Activated T-helper 1 cell treated with anti-CD3 and anti-CD28 coated beads, Interleukin-12 subunit alpha, Interleukin-12 subunit beta, Interleukin-2, Interleukin-4 antibody, amounts not matched to agents 30 ng/mL and 10 ng/mL and 1 ng/mL, durations not matched to agents 14 hours and 24 hours and 36 hours (primary cell): ENCODE data around the gene PTPRE. TPM values are rescaled to one million over a fixed set of nuclear protein-coding genes. Genes with fewer than 3 reads are reported as not detected.

Experiments
- DNase-seq: peaks from one replicate; pipeline ENCODE4 v3.0.0; 2021; ENCODE audit warnings: low spot score
- H3K27ac Mint-ChIP-seq: one replicate; pipeline ENCODE4 v1.8.0; 2021; ENCODE audit warnings: mild to moderate bottlenecking, mixed read lengths
- H3K27me3 Mint-ChIP-seq: one replicate; pipeline ENCODE4 v1.8.0; 2022; ENCODE audit warnings: mild to moderate bottlenecking, moderate library complexity, mixed read lengths; ENCODE audit not compliant: insufficient read depth
- H3K36me3 Mint-ChIP-seq: one replicate; pipeline ENCODE4 v1.8.0; 2021; ENCODE audit warnings: low read depth, mixed read lengths
- H3K4me1 Mint-ChIP-seq: one replicate; pipeline ENCODE4 v1.8.0; 2021; ENCODE audit warnings: low read depth, mixed read lengths
- H3K4me3 Mint-ChIP-seq: one replicate; pipeline ENCODE4 v1.8.0; 2021; ENCODE audit warnings: mild to moderate bottlenecking, moderate library complexity, mixed read lengths
- H3K9me3 Mint-ChIP-seq: one replicate; pipeline ENCODE4 v1.8.0; 2021; ENCODE audit warnings: mixed read lengths
- intact Hi-C: fragments of 100-400 bp; cut with micrococcal nuclease; formaldehyde crosslinking; loops from one replicate; pipeline ENCODE4 v1.15.1; 2024
- total RNA-seq: library from RNA; stranded (reverse); gene quantifications from 2 replicates; pipeline ENCODE4 v1.2.3, GENCODE V29; 2022

The PTPRE gene
- total RNA-seq, 1 donor from 2014 or later, result 41.8 TPM

DNA sequence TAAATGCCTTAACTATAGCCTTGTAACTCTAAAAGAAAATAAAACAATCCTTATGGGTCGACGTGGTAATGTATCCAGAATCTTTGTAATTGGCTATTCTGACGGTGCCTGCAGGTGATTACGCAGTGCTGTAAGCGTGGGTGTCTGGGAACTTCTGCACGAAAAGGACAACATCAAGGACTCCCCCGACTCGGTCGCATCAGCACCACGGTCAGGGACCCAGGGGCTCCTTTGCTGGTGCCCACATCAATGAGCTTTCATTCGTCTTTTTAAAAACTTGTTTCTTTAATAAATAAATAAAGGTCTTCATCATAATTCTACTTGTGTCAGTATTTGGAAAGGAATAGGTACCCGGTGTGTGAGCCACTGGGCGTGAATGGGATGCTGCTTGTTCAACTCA is 206.1 kb downstream of the PTPRE start:
- Mint-ChIP-seq H3K4me1 (peaks cover 34% of the 10 kb centered on the region), H3K27ac (no peak overlapping the region), H3K4me3 (no peak overlapping the region), H3K27me3 (no peaks in the 10 kb centered on the region), H3K36me3 (peaks cover 59% of the 10 kb centered on the region), H3K9me3 (no peaks in the 10 kb centered on the region)
- no peak for DNase-seq
- intact Hi-C loops, result no loop called here

DNA sequence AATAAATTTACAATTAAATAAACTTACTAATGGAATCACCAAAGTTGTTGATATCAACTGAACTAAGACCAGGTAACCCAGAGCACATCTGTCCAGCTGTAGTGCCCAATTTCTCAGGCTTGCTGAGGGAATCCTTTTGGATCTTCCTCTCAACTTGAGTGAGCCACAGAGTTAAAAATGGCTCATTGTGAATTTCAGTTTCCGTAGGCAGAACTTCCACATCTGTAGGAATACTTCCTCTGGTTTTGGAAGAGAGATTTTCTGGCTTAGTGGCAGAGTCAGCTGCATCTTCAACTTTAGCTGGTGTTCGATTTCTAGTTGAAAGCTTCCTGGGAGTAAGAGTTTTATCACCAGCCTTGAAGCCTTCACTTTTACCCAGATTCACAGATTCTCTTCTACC is 208.0 kb downstream of the PTPRE start:
- no peak for DNase-seq
- Mint-ChIP-seq H3K27ac (no peak overlapping the region), H3K4me1 (peaks cover 46% of the 10 kb centered on the region), H3K9me3 (no peaks in the 10 kb centered on the region), H3K36me3 (peaks cover 69% of the 10 kb centered on the region), H3K4me3 (no peak overlapping the region), H3K27me3 (no peaks in the 10 kb centered on the region)
- intact Hi-C loops, result no loop called here

- no peak for DNase-seq
- Mint-ChIP-seq H3K36me3 (peaks cover 66% of the 10 kb centered on the region), H3K9me3 (no peaks in the 10 kb centered on the region), H3K27me3 (no peaks in the 10 kb centered on the region), H3K27ac (no peak overlapping the region), H3K4me1 (peaks cover 47% of the 10 kb centered on the region), H3K4me3 (no peak overlapping the region)
- intact Hi-C loops, result no loop called here
These were observed 208.5 kb downstream of the PTPRE start for GRCh38 chr10:128115356-128115755.

DNA sequence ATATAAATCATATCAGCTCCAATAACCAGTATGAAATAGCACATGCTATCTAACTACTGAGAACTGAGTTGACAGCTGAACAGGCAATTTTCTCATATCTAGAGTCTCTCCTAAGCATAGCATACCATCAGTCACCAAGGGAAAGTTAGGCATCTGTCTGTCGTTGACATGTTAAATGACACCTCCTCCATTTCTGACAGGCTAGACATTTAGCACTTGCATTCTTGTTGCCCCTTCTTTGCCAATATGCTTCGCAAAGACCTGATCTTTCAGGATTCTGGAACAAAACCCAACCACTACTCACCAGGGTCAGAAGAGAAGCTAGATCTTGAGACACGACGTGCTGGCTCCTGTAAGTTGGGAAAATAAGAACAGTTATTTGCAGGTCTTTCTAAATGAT is 209.3 kb downstream of the PTPRE start:
- no peak overlapping the region for H3K4me3 Mint-ChIP-seq
- no peak for DNase-seq
- no peaks in the 10 kb centered on the region for H3K27me3 Mint-ChIP-seq
- H3K36me3 Mint-ChIP-seq, result peaks cover 65% of the 10 kb centered on the region
- no peak overlapping the region for H3K27ac Mint-ChIP-seq
- H3K4me1 Mint-ChIP-seq, result peaks cover 56% of the 10 kb centered on the region
- intact Hi-C loops, result loop anchor here (1.0 to 2.0 kb wide), 2 partner anchors 8 to 13 kb away; no protein-coding TSS in a partner anchor
- no peaks in the 10 kb centered on the region for H3K9me3 Mint-ChIP-seq

- no peaks in the 10 kb centered on the region for H3K27me3 Mint-ChIP-seq
- no peak overlapping the region for H3K4me3 Mint-ChIP-seq
- H3K4me1 Mint-ChIP-seq, result peaks cover 53% of the 10 kb centered on the region
- no peak overlapping the region for H3K27ac Mint-ChIP-seq
- DNase-seq, result no peak
- peaks cover 60% of the 10 kb centered on the region for H3K36me3 Mint-ChIP-seq
- intact Hi-C loops, result loop anchor here (1.0 to 2.0 kb wide), 2 partner anchors 7 to 14 kb away; no protein-coding TSS in a partner anchor
- no peaks in the 10 kb centered on the region for H3K9me3 Mint-ChIP-seq
These were observed 210.1 kb downstream of the PTPRE start for GRCh38 chr10:128116851-128117615.

- Mint-ChIP-seq H3K4me1 (peaks cover 65% of the 10 kb centered on the region), H3K4me3 (peak overlapping the region; percentile 21)
- intact Hi-C loops, result loop anchor here (2.0 kb wide), 1 partner anchor 25 kb away; no protein-coding TSS in a partner anchor
These were observed 215.0 kb downstream of the PTPRE start for GRCh38 chr10:128121750-128122412.

DNA sequence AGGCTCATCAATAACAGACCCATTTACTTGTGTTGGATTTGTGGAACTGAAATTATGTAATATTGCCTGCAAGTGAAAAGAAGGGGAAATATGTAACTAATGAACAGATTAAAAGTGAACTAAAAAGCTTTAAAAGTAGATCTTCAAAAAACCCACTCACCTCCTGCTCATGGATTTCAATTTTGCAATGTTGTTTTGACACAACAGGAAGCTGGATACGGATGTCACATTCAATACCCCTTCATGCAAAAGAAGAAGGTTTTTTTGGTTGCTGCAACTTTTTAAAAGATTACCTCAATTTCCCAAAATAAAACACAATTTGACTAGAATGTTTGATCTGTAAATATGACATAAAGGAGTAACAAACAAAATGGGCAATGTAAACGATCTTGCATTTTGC is 216.0 kb downstream of the PTPRE start:
- H3K4me3 Mint-ChIP-seq, result peak overlapping the region; percentile 98
- no peak for DNase-seq
- intact Hi-C loops, result loop anchor here (2.0 kb wide), 1 partner anchor 26 kb away; no protein-coding TSS in a partner anchor
- peak overlapping the region; percentile 59 for H3K27ac Mint-ChIP-seq
- no peaks in the 10 kb centered on the region for H3K27me3 Mint-ChIP-seq
- peaks cover 37% of the 10 kb centered on the region for H3K36me3 Mint-ChIP-seq
- peaks cover 76% of the 10 kb centered on the region for H3K4me1 Mint-ChIP-seq
- no peaks in the 10 kb centered on the region for H3K9me3 Mint-ChIP-seq

More at GRCh38 chr10:128121750-128122412, 215.0 kb downstream of the PTPRE start:
- Mint-ChIP-seq H3K36me3 (peaks cover 41% of the 10 kb centered on the region), H3K27me3 (no peaks in the 10 kb centered on the region), H3K27ac (no peak overlapping the region), H3K9me3 (no peaks in the 10 kb centered on the region)
- no peak for DNase-seq

- Mint-ChIP-seq H3K27me3 (no peaks in the 10 kb centered on the region), H3K36me3 (peaks cover 32% of the 10 kb centered on the region), H3K9me3 (no peaks in the 10 kb centered on the region), H3K4me3 (peak overlapping the region; percentile 98), H3K4me1 (peaks cover 70% of the 10 kb centered on the region), H3K27ac (peak overlapping the region; percentile 61)
- DNase-seq, result no peak
- intact Hi-C loops, result loop anchor here (1.0 to 2.0 kb wide), 2 partner anchors 8 to 27 kb away; no protein-coding TSS in a partner anchor
These were observed 216.9 kb downstream of the PTPRE start for GRCh38 chr10:128123846-128124245.

DNA sequence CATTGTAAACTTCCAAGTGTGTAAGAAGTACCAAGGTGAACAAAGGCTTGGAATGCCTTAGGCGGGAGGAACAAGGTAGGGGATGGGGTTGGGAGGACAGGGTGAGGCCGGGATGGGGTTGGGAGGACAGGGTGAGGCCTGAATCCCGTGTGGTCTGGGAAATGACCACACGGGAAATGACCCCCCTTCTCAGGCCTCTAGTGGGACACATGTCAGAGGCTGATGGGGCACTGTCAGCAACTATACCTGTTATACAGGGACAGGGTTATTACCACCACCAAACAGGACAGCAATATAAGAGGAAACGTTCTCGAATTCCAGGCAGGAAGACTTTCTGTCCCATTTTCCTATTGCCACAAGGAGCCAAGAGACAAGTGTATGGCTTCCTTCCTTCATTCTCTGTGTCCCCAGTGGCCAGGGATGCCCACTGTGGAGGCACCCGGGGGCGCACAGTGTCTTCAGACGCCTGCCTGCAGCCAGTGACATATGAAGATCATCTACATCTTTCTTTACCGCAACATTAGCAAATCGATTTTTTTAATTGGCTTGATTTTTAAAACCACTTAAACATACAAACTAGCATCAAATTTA is 218.0 kb downstream of the PTPRE start:
- Mint-ChIP-seq H3K4me3 (peak overlapping the region; percentile 98), H3K36me3 (peaks cover 25% of the 10 kb centered on the region), H3K4me1 (peaks cover 64% of the 10 kb centered on the region), H3K9me3 (no peaks in the 10 kb centered on the region), H3K27ac (peak overlapping the region; percentile 94), H3K27me3 (no peaks in the 10 kb centered on the region)
- intact Hi-C loops, result loop anchor here (1.0 to 5.0 kb wide), 3 partner anchors 9 to 1342 kb away; partner anchors contain the start of gene MGMT
- no peak for DNase-seq

DNA sequence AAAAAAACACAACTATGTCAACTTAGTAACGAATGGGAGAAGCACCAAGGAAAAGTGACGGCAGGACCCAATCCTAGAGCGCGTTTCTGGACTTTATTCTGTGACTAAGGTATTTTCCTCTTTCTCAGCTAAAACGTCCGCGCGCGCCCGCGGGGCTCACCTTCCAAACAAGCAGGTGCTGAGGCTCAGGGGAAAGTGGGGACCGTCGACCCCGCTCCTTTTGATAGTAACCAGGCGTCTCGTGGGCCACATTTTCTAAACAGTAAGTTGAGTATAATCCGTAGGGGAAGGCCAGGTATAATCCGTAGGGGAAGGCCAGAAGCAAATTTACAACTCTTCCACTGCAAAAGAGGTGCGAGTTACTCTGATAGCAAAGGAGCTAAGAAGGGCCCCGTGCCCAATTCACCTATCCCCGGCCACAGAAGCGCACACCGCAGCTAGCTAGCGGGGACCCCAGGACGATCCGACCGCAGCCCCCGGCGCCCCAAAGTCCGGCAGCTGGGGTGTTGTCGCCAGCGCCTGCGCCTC is 218.6 kb downstream of the PTPRE start:
- Mint-ChIP-seq H3K27ac (peak overlapping the region; percentile 94), H3K36me3 (peaks cover 25% of the 10 kb centered on the region), H3K4me3 (peak overlapping the region; percentile 98), H3K4me1 (peaks cover 61% of the 10 kb centered on the region), H3K27me3 (peaks cover 2% of the 10 kb centered on the region), H3K9me3 (no peaks in the 10 kb centered on the region)
- intact Hi-C loops, result loop anchor here (1.0 to 5.0 kb wide), 2 partner anchors 25 to 1342 kb away; partner anchors contain the start of gene MGMT
- DNase-seq, result no peak

DNA sequence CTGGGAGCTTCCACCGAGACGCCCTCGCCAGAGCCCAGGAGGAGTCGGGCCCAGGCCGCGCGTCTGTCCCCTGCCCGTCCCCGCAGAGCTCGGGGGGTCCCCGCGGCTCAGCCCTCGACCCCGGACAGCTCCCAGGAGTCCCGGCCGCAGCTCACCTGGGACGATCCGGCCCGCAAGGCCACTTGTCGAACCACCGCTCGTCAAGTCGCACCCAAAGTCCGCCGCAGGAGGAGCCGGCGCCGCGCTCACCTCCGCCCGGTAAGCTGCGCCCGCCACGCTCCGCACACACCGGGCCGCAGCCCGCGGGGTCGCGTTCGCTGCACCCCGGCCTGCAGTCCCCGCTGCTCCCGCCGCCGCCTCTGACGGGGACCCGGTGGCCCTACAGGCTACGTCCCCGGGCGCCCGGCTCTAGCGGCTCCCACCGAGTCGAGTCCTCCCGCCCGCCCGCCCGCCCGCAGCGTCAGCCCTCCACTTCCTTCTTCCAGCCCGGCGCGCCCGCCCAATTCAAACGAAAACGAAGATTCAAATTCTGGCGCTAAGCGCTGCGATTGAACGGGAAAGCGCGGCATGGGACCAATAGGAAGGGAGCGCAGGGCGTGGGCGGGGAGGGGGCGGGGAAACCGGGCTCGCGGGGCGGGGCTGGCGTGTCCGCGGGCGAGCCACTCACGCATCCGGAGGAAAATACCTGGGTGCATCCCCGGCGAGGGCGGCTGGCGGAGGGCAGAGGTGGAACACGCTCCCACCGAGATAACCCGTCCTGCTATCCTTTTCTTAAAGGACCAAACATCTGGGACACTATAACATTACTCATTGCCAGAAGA is 219.3 kb downstream of the PTPRE start, which contains the start of gene MKI67:
TSS of gene MKI67 (minus strand) at position 480 of the 821 bp plus-strand sequence. CDS start 756 bp downstream, outside the sequence.
- Mint-ChIP-seq H3K4me1 (peaks cover 54% of the 10 kb centered on the region), H3K9me3 (no peaks in the 10 kb centered on the region), H3K27ac (peak within 1 kb of the TSS; percentile 95), H3K36me3 (peaks cover 22% of the 10 kb centered on the region), H3K27me3 (peaks cover 2% of the 10 kb centered on the region), H3K4me3 (peak within 1 kb of the TSS; percentile 98)
- intact Hi-C loops, result loop anchor here (1.0 to 5.0 kb wide), 8 partner anchors 21 to 1341 kb away; partner anchors contain the start of gene MGMT
- DNase-seq, result peak; percentile 88

DNA sequence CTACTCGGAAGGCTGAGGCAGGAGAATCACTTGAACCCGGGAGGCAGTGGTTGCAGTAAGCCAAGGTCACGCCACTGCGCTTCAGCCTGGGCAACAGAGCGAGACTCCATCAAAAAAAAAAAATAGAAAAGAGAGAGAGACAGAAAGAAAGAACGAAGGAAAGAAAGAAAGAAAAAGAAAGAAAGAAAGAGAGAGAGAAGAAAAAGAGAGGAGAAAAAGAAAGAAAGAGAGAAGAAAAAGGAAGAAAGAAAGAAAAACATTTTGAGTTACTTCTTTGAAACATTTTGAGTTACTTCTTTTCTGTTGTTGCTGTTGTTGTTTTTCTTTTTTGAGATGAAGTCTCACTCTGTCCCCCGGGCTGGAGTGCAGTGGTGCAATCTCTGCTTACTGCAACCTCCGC is 221.7 kb downstream of the PTPRE start:
- Mint-ChIP-seq H3K4me1 (peaks cover 33% of the 10 kb centered on the region), H3K4me3 (no peak overlapping the region), H3K27ac (no peak overlapping the region), H3K9me3 (no peaks in the 10 kb centered on the region), H3K36me3 (peaks cover 14% of the 10 kb centered on the region), H3K27me3 (peaks cover 19% of the 10 kb centered on the region)
- intact Hi-C loops, result loop anchor here (5.0 kb wide), 1 partner anchor 1339 kb away; the partner anchor contains the start of gene MGMT
- no peak for DNase-seq
